Epidermal melanocyte (primary cell): Measurements from ENCODE around the gene GBP1.
"Not testable (repeated sequence)": the region's sequence is repeated elsewhere in the genome, so short reads cannot be mapped to it uniquely, and the experiment has no call there.

Source experiments
- DNase-seq: peaks from one replicate; pipeline ENCODE4 v3.0.0; 2011; ENCODE audit warnings: low spot score; ENCODE audit not compliant: insufficient read length

The GBP1 gene, protein sequence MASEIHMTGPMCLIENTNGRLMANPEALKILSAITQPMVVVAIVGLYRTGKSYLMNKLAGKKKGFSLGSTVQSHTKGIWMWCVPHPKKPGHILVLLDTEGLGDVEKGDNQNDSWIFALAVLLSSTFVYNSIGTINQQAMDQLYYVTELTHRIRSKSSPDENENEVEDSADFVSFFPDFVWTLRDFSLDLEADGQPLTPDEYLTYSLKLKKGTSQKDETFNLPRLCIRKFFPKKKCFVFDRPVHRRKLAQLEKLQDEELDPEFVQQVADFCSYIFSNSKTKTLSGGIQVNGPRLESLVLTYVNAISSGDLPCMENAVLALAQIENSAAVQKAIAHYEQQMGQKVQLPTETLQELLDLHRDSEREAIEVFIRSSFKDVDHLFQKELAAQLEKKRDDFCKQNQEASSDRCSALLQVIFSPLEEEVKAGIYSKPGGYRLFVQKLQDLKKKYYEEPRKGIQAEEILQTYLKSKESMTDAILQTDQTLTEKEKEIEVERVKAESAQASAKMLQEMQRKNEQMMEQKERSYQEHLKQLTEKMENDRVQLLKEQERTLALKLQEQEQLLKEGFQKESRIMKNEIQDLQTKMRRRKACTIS

DNA sequence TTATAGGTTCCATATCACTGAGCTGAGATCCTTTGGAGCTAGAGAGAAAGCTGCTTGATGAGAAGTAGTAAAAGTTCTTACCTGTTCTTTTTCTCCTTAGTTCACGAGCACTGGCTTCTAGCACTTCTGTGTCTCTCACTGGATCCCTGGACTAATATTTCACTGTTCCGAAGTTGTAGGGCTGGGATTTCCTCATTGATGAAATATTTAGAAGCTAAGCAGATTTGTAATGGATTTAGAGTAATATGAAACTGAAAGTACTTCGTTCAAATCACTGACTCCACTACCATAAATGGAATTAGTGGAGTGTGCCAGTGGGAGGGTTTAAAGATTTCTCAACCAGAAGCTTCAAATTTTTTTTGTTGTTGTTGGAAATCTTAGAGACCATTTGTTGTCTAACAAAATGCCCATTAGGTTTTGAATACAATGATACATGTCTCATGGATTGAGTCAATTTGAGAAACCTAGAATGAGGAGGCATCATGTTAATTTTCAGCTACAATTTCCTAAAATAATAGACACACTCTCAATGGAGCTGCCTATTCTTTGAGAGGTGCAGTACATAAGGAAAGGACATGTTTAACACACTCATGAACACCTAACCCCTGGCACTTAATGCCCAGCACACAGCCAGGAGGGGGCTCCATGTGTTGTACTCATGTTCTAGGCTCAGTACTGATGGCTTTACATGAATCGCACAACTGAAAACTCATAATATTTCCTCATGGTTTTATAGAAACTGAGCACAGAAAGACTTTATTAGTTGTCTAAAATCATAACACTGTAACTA is at the start of gene GBP1:
Gene GBP1, minus strand, starts transcription at position 130 of the 790 bp plus-strand sequence. CDS start 1,974 bp downstream, outside the sequence.
- DNase-seq = peak; percentile 27

DNA sequence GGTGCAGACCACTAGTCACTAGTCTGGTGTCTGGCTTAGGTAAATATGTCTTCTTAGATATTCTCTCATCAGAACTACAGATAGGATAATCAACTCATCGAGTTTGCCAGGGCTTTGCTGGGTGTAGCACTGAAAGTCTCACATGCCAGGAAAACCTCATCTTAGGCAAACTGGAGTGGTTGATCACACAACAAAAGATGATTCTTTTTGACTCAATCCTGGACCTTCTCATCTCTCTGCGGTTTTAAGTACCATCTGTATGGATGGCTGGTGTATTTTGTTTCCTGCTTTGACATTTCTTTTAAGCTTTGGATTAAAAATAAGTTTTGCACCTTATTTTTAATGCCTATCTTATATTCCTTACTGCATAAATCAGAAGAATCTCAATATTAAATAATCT is 49.7 kb upstream of the GBP1 start:
- no peak for DNase-seq

DNA sequence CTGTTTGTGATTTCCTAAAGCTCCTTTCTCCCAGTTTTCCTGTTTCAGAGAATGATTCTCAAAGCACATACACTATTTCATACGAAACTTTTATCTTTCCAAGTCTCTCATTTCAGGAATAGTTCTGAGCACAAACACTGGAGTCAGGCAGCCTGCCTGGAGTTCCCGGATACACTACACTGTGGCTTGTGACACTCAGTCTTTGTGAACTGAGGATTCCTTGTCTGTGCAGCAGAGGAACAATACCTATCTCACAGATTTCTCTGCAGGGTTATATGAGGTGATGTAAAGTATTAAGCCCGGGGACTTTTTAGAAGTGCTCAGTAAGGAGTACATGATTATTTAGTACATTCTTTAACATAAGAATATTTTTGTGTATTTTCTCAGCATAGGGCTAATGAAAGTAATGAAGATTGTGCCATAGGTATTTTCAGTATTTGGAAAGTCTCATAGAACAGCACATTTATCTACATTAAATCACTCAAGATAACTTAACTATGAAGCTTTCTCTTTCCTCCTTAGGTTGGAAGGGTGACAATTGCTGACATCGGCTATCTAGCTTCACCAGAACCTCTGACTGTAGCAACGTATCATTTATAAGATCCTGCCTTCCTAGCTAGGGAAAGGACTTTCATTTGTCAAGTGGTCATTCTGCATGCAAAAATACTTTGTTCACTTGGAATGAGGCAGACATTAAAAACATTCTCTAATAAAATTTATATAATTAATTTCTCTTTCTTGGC is 48.0 kb upstream of the GBP1 start:
- peak; percentile 43 for DNase-seq

DNA sequence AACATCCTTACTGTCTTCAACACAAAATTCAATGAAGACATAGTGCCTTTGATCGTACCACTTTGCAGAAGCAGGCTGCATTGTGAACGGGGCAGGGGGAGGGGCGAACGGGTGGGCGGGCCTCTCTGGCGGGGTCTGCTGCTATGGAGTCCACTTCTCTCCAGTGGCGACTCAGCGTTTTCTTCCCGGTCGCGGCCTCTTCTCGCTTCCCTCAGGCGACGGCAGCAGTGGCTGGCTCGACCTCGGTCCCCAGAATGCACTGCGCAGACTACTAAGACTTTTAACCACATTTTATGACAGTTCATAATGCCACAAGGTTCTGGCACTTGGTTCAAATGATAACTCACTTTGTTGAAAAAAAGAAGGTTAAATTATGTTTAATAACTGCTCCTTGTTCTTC is 39.7 kb upstream of the GBP1 start:
- no peak for DNase-seq

DNA sequence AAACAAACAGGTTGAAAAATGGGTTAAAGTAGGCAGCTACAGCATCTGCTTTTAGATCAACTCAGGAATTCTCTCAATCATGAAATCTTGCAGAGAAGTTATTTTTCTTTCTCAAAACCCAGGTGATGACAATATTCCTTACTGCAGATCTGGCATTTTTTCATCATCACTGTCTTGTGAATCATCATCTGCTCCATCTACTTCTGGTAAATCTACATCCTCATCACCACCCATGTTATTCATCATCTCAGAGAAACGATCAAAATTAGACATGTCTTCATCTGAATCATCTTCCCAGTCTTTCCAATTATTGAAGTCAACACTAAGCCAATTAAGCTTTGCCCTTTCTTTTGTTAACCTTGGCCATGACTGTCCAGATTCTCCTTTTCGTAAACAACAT is 39.1 kb upstream of the GBP1 start:
- DNase-seq = no peak

DNA sequence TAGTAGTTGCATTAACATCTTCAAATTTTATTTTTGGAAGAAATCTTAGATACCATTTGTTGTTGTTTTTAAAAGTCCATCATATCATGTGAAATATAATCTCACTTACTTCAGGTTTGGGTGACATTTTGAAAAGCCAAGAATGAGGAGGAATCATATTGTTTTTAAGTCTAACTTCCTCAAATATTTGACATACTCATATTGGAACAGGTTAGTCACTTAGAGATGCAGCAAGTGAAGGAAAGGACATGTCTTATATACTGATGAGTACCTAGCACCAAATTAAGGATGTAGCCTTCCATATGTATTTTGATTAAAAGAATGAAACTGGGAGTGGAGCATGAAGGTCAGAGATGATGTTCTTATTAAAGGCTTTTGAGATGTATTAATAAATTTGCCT is 37.0 kb upstream of the GBP1 start:
- no peak for DNase-seq

DNA sequence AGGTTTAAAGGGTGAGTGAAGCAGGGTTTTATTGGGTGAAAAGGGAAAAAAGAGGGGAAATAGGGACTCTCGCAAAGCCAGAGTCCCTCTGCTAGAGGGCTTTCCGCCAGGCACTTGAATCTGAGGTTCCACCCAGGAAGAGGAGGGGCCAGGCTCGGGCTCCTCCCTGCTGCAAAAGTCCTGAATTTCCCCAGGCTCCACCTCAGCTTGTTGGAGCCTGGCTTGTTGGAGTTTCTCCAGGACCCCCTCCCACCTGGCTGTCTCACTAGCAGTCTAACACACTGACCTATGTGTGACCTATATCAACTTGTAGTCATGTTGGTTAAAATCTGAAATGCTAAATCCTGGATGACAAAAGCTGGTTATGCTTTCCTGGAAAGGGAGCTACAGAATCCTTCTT is 35.4 kb upstream of the GBP1 start:
- no peak for DNase-seq

DNA sequence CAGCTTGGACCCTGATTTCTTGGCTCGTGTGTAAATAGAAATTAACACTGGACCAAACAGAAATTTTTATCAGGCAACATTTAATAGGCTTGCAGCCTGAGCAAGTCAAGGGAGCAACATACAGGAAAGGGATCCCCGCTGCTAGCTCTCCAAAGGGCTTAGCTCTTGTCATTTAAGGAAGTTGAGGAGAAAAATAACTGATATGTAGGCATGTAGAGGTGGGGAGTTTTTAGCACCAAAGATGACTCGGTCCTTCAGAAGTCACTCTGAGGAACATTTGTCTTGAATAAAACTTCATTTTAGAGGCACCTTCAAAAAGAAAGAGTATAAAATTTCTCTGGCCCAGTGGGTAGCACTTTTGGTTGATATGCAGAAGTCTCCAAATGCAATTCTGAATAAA is 33.8 kb upstream of the GBP1 start:
- no peak for DNase-seq

DNA sequence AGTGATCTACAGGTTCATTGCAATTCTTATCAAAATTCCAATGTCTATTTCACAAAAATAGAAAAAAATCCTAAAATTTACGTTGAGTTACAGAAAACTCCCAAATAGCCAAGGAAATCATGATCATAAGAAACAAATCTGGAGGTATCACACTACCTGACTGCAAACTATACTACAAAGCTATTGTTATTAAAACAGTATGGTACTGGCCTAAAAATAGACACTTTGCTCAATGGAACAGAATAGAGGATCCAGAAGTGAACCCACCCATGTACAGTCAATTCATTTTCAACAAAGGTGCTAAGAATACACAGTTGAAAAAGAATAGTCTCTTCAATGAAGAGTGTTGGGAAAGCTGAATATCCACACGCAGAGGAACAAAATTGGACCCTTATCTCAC is 30.7 kb upstream of the GBP1 start:
- DNase-seq = no peak

DNA sequence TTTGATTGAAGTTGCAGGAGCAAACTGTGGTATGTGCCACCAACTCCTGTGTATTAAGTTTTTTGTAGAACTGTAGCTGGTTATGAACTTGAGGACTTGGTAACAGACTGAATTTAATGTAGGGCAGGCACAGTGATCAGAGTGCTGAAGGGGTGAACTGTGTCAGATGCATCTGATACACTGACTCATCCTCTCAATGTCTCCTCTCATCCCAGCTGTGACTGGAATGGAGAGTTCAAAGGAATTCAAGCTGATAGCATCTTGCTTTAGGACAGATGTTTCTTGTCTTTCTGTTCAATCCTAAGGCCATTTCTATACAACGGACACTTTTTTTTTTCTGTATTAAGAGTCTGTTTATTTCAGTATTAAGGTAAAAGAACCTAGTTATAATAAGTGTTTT is 25.0 kb upstream of the GBP1 start:
- DNase-seq = no peak

DNA sequence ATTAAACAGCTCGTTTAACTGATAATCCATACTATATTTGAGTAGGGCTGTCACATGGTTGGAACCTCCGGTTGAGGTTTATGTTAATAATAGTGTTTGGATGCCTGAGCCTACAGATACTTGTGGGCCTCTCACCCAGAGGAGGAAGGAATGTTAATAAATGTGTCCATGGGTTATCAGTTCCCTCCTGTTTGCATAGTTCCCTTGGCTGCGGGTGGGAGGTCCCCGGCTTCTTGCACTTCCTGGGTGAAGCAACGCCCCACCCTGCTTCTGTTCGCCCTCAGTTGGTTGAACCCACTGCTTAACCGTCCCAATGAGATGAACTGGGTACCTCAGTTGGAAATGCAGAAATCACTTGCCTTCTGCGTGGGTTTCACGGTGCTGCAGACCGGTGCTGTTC is 23.6 kb upstream of the GBP1 start:
- no peak for DNase-seq

DNA sequence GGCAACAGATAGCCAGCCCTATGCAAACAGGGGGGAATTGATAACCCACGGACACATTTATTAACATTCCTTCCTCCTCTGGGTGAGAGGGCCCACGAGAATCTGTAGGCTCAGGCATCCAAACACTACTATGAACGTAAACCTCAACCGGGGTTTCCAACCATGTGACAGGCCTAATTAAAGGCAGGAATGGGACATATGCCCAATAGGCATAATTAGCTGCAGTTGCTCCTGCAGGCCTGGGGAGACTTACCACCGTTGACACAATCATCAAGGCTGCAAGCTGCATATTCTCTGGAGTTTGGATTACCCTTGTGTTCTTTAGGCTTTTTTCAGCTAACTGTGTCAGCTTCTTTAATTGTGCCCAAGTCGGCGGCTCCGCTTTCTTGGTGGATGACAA is 22.2 kb upstream of the GBP1 start:
- DNase-seq = no peak

DNA sequence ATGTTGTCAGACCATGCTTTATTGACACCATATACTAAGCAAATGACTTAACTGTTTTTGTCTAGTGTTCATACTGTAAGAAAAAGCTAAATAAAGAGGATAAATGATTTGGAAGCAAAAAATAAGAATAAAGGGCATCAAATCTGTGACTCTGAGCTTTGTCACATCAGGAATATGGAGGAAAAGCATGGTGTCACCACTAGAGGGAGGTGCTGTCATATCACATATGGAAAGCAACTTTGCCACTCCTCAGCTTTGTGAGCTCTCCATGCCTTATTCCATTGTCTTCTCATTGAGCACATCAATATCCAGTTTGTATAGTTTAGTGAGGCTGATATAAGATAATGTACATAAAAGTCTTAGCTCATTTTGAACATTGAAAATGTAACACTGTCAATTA is 20.8 kb upstream of the GBP1 start:
- no peak for DNase-seq

DNA sequence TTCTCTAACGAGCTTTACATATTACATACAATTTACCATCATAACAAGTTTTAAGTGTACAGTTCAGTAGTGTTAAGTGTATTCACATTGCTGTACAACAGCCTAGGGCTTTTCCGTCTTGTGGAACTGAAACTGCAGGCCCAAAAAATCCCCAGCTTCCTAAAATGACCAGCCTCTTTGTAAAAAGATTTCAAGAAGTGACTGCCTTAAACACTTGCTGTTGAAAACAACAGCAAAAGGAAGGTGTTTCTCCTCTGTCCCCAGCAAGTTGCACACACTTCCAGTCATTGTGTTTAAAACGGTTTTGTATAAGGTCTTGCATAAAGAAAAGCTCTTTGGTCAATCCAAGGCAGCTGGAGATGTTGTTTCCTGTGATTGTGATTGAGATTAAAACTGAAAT is 16.0 kb upstream of the GBP1 start:
- DNase-seq = no peak

DNA sequence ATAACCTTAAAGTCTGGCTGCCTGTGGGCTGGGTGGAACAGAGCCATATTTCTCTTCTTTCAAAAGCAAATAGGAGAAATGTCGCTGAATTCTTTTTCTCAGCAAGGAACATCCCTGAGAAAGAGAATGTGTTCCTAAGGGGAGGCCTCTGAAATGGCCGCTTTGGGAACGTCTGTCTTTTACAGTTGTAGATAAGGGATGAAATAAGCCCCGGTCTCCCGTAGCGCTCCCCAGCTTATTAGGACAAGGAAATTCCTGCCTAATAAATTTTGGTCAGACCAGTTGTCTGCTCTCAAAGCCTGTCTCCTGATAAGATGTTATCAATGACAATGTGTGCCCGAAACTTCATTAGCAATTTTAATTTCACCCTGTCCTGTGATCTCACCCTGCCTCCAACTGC is 15.1 kb upstream of the GBP1 start:
- DNase-seq = not testable (repeated sequence)

DNA sequence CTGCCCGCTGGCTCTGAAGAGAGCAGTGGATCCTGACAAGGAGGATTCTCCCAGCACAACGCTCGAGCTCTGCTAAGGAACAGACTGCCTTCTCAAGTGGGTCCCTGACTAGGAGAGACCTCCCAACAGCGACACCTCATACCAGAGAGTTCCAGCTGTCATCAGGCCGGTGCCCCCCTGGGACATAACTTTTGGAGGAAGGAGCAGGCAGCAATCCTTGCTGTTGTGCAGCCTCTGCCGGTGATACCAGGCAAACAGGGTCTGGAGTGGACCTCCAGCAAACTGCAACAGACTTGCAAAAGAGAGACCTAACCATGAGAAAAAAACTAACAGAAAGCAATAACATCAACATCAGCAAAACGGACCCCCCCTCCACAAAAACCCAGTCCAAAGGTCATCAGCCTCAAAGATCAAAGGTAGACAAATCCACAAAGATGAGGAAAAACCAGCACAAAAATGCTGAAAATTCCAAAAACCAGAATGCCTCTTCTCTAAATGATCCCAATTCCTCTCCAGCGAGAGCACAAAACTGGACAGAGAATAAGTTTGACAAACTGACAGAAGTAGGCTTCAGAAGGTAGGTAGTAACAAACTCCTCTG is 7.6 kb upstream of the GBP1 start:
- not testable (repeated sequence) for DNase-seq

DNA sequence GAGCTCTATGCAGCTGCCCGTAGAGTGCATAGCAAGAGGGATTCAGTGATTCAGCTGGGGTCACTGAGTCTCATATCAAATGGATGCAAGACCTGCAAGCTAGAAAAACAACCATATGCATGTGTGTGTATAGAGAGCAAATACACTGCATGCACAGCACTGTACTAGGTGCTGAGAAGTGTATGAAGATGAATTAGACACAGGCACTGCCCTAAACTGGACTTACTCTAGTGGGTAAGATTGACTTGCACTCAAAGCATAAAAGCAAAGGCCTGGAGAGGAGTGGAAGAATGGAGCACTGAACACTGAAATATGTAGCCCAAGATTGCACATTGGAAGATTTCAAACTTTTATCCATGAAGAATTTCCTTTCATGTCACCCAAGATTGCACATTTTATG is 5.5 kb upstream of the GBP1 start:
- no peak for DNase-seq

DNA sequence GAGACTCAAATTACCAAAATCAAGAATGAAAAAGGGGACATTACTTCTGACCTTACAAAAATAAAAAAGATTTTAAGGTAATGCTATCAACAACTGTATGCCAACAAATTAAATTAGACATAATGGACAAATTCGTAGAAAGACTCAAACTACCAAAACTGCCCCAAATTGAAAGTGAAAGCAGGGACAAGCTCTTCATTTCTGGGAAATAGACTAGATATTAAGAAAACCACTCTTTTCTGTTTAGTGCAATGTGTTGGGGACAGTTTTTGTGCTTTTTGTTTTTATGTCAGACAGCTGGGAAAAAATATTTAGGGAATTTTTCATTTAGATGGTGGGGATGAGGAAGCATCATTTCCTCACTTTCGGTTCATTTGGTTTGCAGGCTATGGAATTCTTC is 4.9 kb upstream of the GBP1 start:
- no peak for DNase-seq

DNA sequence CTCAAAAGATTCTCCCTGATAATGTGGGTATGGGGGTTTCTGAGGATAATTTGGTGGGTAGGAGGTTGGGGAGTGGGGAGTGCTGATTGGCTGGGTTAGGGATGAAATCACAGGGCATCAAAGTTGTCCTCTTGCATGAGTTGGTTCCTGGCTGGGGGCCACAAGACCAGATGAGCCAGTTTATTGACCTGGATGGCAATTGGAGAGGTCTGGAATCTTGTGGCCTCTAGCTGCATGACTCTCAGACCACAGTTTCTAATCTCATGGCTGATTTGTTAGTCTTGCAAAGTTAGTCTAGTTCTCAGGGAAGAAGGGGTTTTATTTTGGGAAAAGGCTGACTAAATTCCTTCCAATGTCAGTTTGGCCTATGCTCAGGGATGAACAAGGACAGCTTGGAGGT is 3.3 kb upstream of the GBP1 start:
- DNase-seq = no peak

DNA sequence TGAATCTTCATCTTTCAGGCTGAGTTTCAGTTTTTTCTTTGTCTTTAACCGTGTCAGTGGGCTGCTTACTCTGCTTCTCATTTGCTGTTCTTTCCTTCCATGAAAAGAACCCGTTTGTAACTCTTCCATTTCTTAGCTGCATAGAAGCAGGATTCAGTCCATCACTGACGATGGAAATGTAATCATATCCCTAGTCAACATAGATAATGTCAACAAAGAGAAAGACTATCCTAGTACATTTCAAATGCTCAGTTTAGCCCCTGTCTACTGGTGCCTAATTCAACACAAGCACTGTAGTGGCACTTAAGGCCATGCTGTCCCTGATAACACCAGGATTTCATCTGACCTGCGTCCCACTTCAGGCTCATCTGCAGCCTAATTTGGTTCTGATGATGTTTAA is 376 bp downstream of the GBP1 start:
- DNase-seq = no peak

DNA sequence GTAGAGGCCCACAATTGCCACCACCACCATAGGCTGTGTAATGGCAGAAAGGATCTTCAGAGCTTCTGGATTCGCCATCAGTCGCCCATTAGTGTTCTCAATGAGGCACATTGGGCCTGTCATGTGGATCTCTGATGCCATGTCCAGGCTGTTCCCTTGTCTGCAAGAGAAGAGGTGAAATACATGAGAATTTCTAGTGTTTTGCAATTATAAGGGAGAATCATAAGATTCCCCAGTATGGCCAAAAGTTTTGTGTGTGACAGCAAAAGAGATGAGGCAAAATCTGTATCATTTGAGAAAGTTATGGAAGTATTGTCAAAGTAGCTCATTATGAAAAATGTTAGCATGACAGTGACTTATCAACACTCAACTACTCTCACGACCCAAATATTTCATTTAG is 1.9 kb downstream of the GBP1 start:
- no peak for DNase-seq
